ENCODE data around the gene FUT7. TPM values are rescaled to one million over a fixed set of nuclear protein-coding genes. Genes with fewer than 3 reads are reported as not detected.

Gene FUT7
- total and polyA plus RNA-seq, 2 of the 8 experiments (the other 6 are each of a cell fraction or from before 2014, with no cell fraction given), result not detected

GRCh38 chr9:137032858-137033257 lies 970 bp upstream of the FUT7 start:
- H3K23me2 ChIP-seq (ENCODE audit: low read depth, low read length), result peaks cover 4% of the 10 kb centered on the region; the same call in 1 of the 2 replicates
- H4K8ac ChIP-seq (ENCODE audit: extremely low read depth, insufficient read depth, low read length), result no peak overlapping the region
- H3K4me3 ChIP-seq (ENCODE audit: extremely low read depth in 1 of 4, insufficient read depth in 2 of 4, low read depth in 3 of 4, low read length in 4 of 4), result no peak overlapping the region
- no peak overlapping the region for H2BK5ac ChIP-seq (ENCODE audit: low read depth, low read length)
- no peaks in the 10 kb centered on the region for H3K79me1 ChIP-seq (ENCODE audit: low read depth, low read length)
- no peak overlapping the region for H3K27ac ChIP-seq (ENCODE audit: low read depth, low read length)
- H4K91ac ChIP-seq (replicated peaks; ENCODE audit: insufficient read length, low read length), result no peak overlapping the region
- H2BK120ac ChIP-seq (replicated peaks; ENCODE audit: low read depth, low read length), result no peak overlapping the region
- peaks cover 0 to 11% (median 5%) of the 10 kb centered on the region in 4 experiments; a peak in 4 of 7 replicates for H3K27me3 ChIP-seq (replicated peaks in 1 of 4; ENCODE audit: control insufficient read depth in 3 of 4, extremely low read depth in 1 of 4, insufficient read depth in 3 of 4, low read length in 3 of 4)
- no peak overlapping the region for H3K4ac ChIP-seq (replicated peaks; ENCODE audit: insufficient read length, low read depth, low read length)
- H3K14ac ChIP-seq (ENCODE audit: insufficient read length), result no peak overlapping the region
- H3K9me3 ChIP-seq (ENCODE audit: insufficient read depth in 2 of 2, low read depth in 1 of 2, low read length in 1 of 2), result no peaks in the 10 kb centered on the region
- H3K18ac ChIP-seq (ENCODE audit: extremely low read depth, low read length), result no peak overlapping the region
- H2BK12ac ChIP-seq (ENCODE audit: low read depth, low read length), result no peak overlapping the region
- no peak overlapping the region for H4K5ac ChIP-seq (ENCODE audit: insufficient read length, low read depth, low read length)
- WGBS, 2 experiments (ENCODE audit: extremely low coverage in 1 of 2, insufficient coverage in 1 of 2, insufficient read length in 1 of 2, insufficient replicate concordance in 2 of 2, low coverage in 1 of 2, low lambda C conversion rate in 2 of 2, missing lambda C conversion rate in 1 of 2), result 88% methylated on average over 10 of the region's 10 CpGs; no CpG with 5 or more reads in 1 of the 2 experiments
- no peak overlapping the region for H2AFZ ChIP-seq (ENCODE audit: low read length)
- H3K56ac ChIP-seq (replicated peaks; ENCODE audit: insufficient read length, low read depth, low read length), result no peak overlapping the region
- no peaks in the 10 kb centered on the region for H3K79me2 ChIP-seq (ENCODE audit: control insufficient read depth in 1 of 2, insufficient read depth in 2 of 2, low read length in 2 of 2)
- FAIRE-seq (no peak), DNase-seq (ENCODE audit: low read depth in 1 of 2, low spot score in 2 of 2) (no peak)
- H3K4me1 ChIP-seq (replicated peaks in 1 of 4; ENCODE audit: control insufficient read depth in 3 of 4, insufficient read depth in 4 of 4, low read length in 3 of 4), result peaks cover 0 to 5% (median under 1%) of the 10 kb centered on the region in 4 experiments; a peak in 4 of 7 replicates
- no peak overlapping the region for H2BK15ac ChIP-seq (ENCODE audit: low read length)
- H3K36me3 ChIP-seq (ENCODE audit: control insufficient read depth in 2 of 4, insufficient read depth in 4 of 4, low read length in 3 of 4), result no peaks in the 10 kb centered on the region
- H3K9ac ChIP-seq (replicated peaks in 1 of 4; ENCODE audit: extremely low read depth in 1 of 4, low read depth in 3 of 4, low read length in 3 of 4), result no peak overlapping the region
- ChIA-PET CTCF (ENCODE audit: partially characterized antibody) (interaction anchor here (0.7 to 4.9 kb wide), 8 partner anchors 7 to 262 kb away, joined by 3 to 65 read pairs (median 10); partner anchors contain the start of gene SAPCD2), POLR2A (ENCODE audit: partially characterized antibody) (interaction anchor here (2.1 kb wide), 1 partner anchor 12 kb away, joined by 4 read pairs; no protein-coding TSS in a partner anchor)
- no peak overlapping the region for H3K23ac ChIP-seq (ENCODE audit: insufficient read length)
- no peak overlapping the region for H3K4me2 ChIP-seq (ENCODE audit: insufficient read depth in 1 of 2, low read depth in 2 of 2, low read length in 2 of 2)
- peaks cover 2 to 5% of the 10 kb centered on the region in 2 experiments for H4K20me1 ChIP-seq (replicated peaks in 1 of 2; ENCODE audit: control insufficient read depth in 1 of 2, insufficient read depth in 2 of 2, low read length in 2 of 2)
- no peak overlapping the region for H2AK5ac ChIP-seq (ENCODE audit: low read depth, low read length)
- no peak overlapping the region for H2BK20ac ChIP-seq (ENCODE audit: low read length)
- TF ChIP-seq USF2 (IDR thresholded peaks at IDR 0.05; ENCODE audit: low read length), result no peak
